ENCODE measurements around the gene PFKP.

DNA sequence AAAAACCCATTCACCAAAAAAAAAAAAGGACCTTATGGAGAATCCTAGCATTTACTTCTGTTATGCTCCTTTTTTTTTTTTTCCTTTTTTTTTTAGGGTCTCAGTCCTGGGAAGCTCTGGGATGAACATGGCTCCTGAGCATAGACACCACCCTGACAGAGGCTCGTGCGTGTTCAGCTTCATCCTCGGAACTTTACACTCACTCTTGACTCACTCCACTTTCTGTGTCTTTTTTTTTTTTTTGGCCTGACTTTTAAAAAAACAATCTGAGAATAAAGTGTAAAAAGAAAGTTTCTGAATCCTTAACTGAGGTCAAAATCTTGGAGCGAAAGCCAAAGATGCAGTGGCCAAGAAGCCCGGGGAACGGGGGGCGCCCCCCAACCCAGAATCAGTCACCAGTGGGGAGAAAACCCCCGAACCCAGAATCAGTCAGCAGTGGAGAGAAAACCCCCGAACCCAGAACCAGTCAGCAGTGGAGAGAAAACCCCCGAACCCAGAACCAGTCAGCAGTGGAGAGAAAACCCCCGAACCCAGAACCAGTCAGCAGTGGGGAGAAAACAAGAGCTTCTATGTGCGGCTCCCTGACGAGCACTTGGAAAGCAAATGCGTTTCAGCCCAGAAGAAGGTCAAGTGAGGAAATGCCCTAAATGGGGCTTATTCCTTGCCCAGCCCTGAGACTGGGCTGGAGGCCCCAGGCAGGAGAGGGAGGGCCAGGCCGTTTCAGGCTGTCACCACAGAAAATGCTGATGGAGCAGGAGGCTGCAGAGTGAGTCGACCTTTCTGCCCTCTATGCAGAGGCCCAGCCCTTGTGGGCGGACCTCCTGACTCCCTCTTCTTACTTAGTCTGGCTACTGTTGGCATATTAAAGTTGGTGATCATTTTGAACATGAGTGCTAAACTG lies 19.0 kb upstream of the PFKP start:
- TF ChIP-seq, protein P1, sequence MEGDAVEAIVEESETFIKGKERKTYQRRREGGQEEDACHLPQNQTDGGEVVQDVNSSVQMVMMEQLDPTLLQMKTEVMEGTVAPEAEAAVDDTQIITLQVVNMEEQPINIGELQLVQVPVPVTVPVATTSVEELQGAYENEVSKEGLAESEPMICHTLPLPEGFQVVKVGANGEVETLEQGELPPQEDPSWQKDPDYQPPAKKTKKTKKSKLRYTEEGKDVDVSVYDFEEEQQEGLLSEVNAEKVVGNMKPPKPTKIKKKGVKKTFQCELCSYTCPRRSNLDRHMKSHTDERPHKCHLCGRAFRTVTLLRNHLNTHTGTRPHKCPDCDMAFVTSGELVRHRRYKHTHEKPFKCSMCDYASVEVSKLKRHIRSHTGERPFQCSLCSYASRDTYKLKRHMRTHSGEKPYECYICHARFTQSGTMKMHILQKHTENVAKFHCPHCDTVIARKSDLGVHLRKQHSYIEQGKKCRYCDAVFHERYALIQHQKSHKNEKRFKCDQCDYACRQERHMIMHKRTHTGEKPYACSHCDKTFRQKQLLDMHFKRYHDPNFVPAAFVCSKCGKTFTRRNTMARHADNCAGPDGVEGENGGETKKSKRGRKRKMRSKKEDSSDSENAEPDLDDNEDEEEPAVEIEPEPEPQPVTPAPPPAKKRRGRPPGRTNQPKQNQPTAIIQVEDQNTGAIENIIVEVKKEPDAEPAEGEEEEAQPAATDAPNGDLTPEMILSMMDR (IDR thresholded peaks at IDR 0.05), result no peak
- no peak for TF ChIP-seq EZH2phosphoT487 (IDR thresholded peaks at IDR 0.05)

Data from neural progenitor cell (in vitro differentiated cells).